GM12872 (cell line): ENCODE data around the gene DLG5.

Experiments used
- CTCF ChIP-seq: IDR thresholded peaks from 3 replicates; pipeline ENCODE4 v1.5.1; 2011; ENCODE audit warnings: low read depth, mild to moderate bottlenecking, low read length, moderate library complexity; ENCODE audit not compliant: insufficient read depth

The DLG5 gene

GRCh38 chr10:77854115-77854514, 72.4 kb downstream of the DLG5 start:
- no peak for TF ChIP-seq CTCF

GRCh38 chr10:77853256-77853655, 73.3 kb downstream of the DLG5 start:
- TF ChIP-seq CTCF, result no peak

- no peak for TF ChIP-seq CTCF
Observed at GRCh38 chr10:77850620-77851231, 75.8 kb downstream of the DLG5 start.

GRCh38 chr10:77849039-77849664, 77.4 kb downstream of the DLG5 start:
- no peak for TF ChIP-seq CTCF

GRCh38 chr10:77846718-77847311, 79.7 kb downstream of the DLG5 start:
- peak; percentile 95 for TF ChIP-seq CTCF

GRCh38 chr10:77845451-77845850, 81.1 kb downstream of the DLG5 start:
- no peak for TF ChIP-seq CTCF

- no peak for TF ChIP-seq CTCF
Observed at GRCh38 chr10:77844713-77845445, 81.7 kb downstream of the DLG5 start.
